OCI-LY3 (cell line): ENCODE data around the gene SYTL3.
"Not testable (repeated sequence)": the region's sequence is repeated elsewhere in the genome, so short reads cannot be mapped to it uniquely, and the experiment has no call there.

ENCODE experiments used
- H2AFZ ChIP-seq: fragments of 200-600, 300-600 bp; shearing (Covaris generic); 2 replicates; pipeline ENCODE4 v1.6.0; 2014; ENCODE audit warnings: antibody characterized with exemption, low read depth, low read length
- H3K27ac ChIP-seq: fragments of 200-600, 300-600 bp; sonication (generic); 2 replicates; pipeline ENCODE4 v1.5.1; 2014; ENCODE audit warnings: mild to moderate bottlenecking, low read length, moderate library complexity, mixed read lengths
- H3K27me3 ChIP-seq: fragments of 200-600, 300-600 bp; sonication (generic); 2 replicates; pipeline ENCODE4 v1.6.1; 2014; ENCODE audit warnings: low read depth, low read length, mixed read lengths
- H3K36me3 ChIP-seq: fragments of 200-600, 300-600 bp; sonication (generic); replicated peaks from 2 replicates; pipeline ENCODE3; 2014; ENCODE audit warnings: low read depth, low read length, mixed read lengths
- H3K4me1 ChIP-seq: fragments of 300-600, 200-600 bp; sonication (generic); 2 replicates; pipeline ENCODE4 v1.6.1; 2014; ENCODE audit warnings: low read length, mixed read lengths
- H3K4me2 ChIP-seq: fragments of 200-600, 300-600 bp; sonication (generic); 2 replicates; pipeline ENCODE4 v1.6.1; 2014; ENCODE audit warnings: low read length, mixed read lengths
- H3K4me3 ChIP-seq: fragments of 300-600, 200-600 bp; sonication (generic); 2 replicates; pipeline ENCODE4 v1.5.1; 2014; ENCODE audit warnings: antibody characterized with exemption, mild to moderate bottlenecking, low read length, moderate library complexity
- H3K79me2 ChIP-seq: fragments of 300-600, 200-600 bp; shearing (Covaris generic); 2 replicates; pipeline ENCODE4 v1.6.1; 2014; ENCODE audit warnings: mild to moderate bottlenecking, low read length, mixed read lengths
- H3K9ac ChIP-seq: fragments of 300-600, 200-600 bp; shearing (Covaris generic); 2 replicates; pipeline ENCODE4 v1.6.0; 2014; ENCODE audit warnings: mild to moderate bottlenecking, low read length, moderate library complexity
- H3K9me3 ChIP-seq: fragments of 200-600, 300-600 bp; shearing (Covaris generic); 2 replicates; pipeline ENCODE4 v1.6.1; 2014; ENCODE audit warnings: low read length, mixed read lengths; ENCODE audit not compliant: insufficient read depth
- H4K20me1 ChIP-seq: fragments of 200-600, 300-600 bp; sonication (generic); 2 replicates; pipeline ENCODE4 v1.6.1; 2016; ENCODE audit warnings: low read length, mixed read lengths; ENCODE audit not compliant: insufficient read depth
- EZH2phosphoT487 ChIP-seq: fragments of 200-600 bp; shearing (Covaris generic); IDR thresholded peaks from 2 replicates; pipeline ENCODE4 v1.6.1; 2018; ENCODE audit warnings: antibody characterized with exemption, mixed run types, low read depth
- TF ChIP-seq, protein P1 (sequence below): fragments of 200-600, 300-600 bp; sonication (generic); IDR thresholded peaks from 2 replicates; pipeline ENCODE4 v1.5.1; 2014; ENCODE audit warnings: antibody characterized with exemption, low read length, low read depth

Gene SYTL3

DNA sequence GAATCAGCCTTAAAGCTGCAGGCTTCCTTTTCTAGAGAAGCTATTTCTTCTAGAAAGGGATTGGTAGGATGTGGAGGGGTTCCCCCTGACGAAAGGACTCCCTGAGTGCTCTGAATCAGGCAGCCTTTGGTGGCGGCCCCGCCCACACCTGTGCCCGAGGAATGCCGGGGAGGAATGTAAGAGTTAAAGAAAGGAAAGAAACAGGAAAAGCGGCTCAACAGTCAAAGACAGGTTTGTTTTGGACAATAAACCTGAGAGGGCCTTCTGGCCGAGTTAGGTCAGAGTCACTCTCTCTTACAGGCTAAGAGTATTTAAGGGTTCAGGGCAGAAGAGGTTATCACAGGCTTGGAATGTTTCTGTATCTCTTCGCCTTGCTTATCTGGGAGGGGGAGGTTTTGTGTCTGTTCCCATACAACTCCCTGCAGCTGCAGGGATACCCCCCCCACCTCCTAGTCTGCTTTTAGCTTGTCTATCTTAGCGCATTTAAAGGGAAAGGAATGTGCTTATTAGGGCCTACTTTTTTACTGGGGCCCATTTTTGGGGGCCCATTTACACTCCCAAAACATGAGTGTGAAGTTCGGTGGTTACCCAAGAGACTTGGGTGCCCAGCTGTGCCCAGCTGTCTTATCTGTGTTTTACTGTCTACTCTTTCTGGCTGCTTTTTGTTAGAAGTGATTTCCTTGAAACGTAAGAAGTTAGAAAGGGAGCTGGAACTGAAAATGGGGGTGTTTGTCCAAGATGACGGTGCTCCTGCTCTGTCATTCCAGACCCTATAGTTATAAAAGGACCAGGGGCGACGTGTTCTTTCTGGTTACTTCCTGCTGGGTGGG lies 38.1 kb upstream of the SYTL3 start:
- H3K4me2 ChIP-seq = no peak overlapping the region
- no peak overlapping the region for H2AFZ ChIP-seq
- no peak overlapping the region for H3K4me3 ChIP-seq
- no peaks in the 10 kb centered on the region for H4K20me1 ChIP-seq
- TF ChIP-seq, protein P1, sequence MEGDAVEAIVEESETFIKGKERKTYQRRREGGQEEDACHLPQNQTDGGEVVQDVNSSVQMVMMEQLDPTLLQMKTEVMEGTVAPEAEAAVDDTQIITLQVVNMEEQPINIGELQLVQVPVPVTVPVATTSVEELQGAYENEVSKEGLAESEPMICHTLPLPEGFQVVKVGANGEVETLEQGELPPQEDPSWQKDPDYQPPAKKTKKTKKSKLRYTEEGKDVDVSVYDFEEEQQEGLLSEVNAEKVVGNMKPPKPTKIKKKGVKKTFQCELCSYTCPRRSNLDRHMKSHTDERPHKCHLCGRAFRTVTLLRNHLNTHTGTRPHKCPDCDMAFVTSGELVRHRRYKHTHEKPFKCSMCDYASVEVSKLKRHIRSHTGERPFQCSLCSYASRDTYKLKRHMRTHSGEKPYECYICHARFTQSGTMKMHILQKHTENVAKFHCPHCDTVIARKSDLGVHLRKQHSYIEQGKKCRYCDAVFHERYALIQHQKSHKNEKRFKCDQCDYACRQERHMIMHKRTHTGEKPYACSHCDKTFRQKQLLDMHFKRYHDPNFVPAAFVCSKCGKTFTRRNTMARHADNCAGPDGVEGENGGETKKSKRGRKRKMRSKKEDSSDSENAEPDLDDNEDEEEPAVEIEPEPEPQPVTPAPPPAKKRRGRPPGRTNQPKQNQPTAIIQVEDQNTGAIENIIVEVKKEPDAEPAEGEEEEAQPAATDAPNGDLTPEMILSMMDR = no peak
- TF ChIP-seq EZH2phosphoT487 = no peak
- H3K27ac ChIP-seq = no peak overlapping the region
- H3K9me3 ChIP-seq = no peaks in the 10 kb centered on the region
- no peaks in the 10 kb centered on the region for H3K27me3 ChIP-seq
- H3K4me1 ChIP-seq = no peaks in the 10 kb centered on the region
- H3K36me3 ChIP-seq = peaks cover 3% of the 10 kb centered on the region
- no peaks in the 10 kb centered on the region for H3K79me2 ChIP-seq
- no peak overlapping the region for H3K9ac ChIP-seq

GRCh38 chr6:158614606-158615005 lies 35.2 kb upstream of the SYTL3 start:
- not testable (repeated sequence) for H3K79me2 ChIP-seq, H3K36me3 ChIP-seq, H2AFZ ChIP-seq, H3K27ac ChIP-seq, H4K20me1 ChIP-seq, H3K9me3 ChIP-seq, H3K4me2 ChIP-seq, H3K4me1 ChIP-seq, H3K9ac ChIP-seq, H3K27me3 ChIP-seq, H3K4me3 ChIP-seq

GRCh38 chr6:158618289-158618688 lies 31.6 kb upstream of the SYTL3 start:
- H3K79me2 ChIP-seq, H3K9ac ChIP-seq, H3K36me3 ChIP-seq, H3K27me3 ChIP-seq, H3K4me2 ChIP-seq, H3K27ac ChIP-seq, H4K20me1 ChIP-seq, H3K4me1 ChIP-seq, H3K9me3 ChIP-seq, H3K4me3 ChIP-seq, H2AFZ ChIP-seq: not testable (repeated sequence)

GRCh38 chr6:158619922-158620801 lies 29.7 kb upstream of the SYTL3 start:
- Histone ChIP-seq H4K20me1 (no peaks in the 10 kb centered on the region), H3K4me2 (no peak overlapping the region), H3K4me1 (no peaks in the 10 kb centered on the region), H3K36me3 (no peaks in the 10 kb centered on the region), H2AFZ (no peak overlapping the region), H3K79me2 (no peaks in the 10 kb centered on the region), H3K9me3 (no peaks in the 10 kb centered on the region), H3K9ac (no peak overlapping the region), H3K27me3 (no peaks in the 10 kb centered on the region), H3K4me3 (no peak overlapping the region), H3K27ac (no peak overlapping the region)
- TF ChIP-seq, protein P1 = no peak
